ENCODE data around the gene TBC1D21. TPM values are rescaled to one million over a fixed set of nuclear protein-coding genes. Genes with fewer than 3 reads are reported as not detected.

The TBC1D21 gene
- total RNA-seq, 1 donor from 2014 or later = not detected

- Histone ChIP-seq H3K9me3 (no peaks in the 10 kb centered on the region), H3K27me3 (ENCODE audit: low read depth) (no peaks in the 10 kb centered on the region), H3K27ac (no peak overlapping the region), H3K4me3 (no peak overlapping the region), H3K4me1 (peaks cover 28% of the 10 kb centered on the region), H3K36me3 (no peaks in the 10 kb centered on the region)
- no peak for TF ChIP-seq CTCF (IDR thresholded peaks at IDR 0.05)
- DNase-seq (peak; percentile 32), ATAC-seq (no peak)
- intact Hi-C loops (cut with DNase I) = no loop called here
These were observed 60.9 kb downstream of the TBC1D21 start for GRCh38 chr15:73934281-73934680.

- Histone ChIP-seq H3K4me1 (peaks cover 21% of the 10 kb centered on the region), H3K4me3 (no peak overlapping the region), H3K36me3 (no peaks in the 10 kb centered on the region), H3K9me3 (no peaks in the 10 kb centered on the region), H3K27ac (no peak overlapping the region), H3K27me3 (ENCODE audit: low read depth) (no peaks in the 10 kb centered on the region)
- ATAC-seq (no peak), DNase-seq (peak; percentile 24)
- intact Hi-C loops (cut with DNase I) = no loop called here
- TF ChIP-seq CTCF (IDR thresholded peaks at IDR 0.05) = no peak
These were observed 62.2 kb downstream of the TBC1D21 start for GRCh38 chr15:73935547-73935946.

GRCh38 chr15:73936181-73936580, 62.8 kb downstream of the TBC1D21 start:
- Histone ChIP-seq H3K36me3 (no peaks in the 10 kb centered on the region), H3K27me3 (ENCODE audit: low read depth) (no peaks in the 10 kb centered on the region), H3K27ac (no peak overlapping the region), H3K4me1 (peaks cover 21% of the 10 kb centered on the region), H3K9me3 (no peaks in the 10 kb centered on the region), H3K4me3 (no peak overlapping the region)
- ATAC-seq (no peak), DNase-seq (peak; percentile 36)
- intact Hi-C loops (cut with DNase I) = no loop called here
- no peak for TF ChIP-seq CTCF (IDR thresholded peaks at IDR 0.05)

GRCh38 chr15:73936588-73937290, 63.4 kb downstream of the TBC1D21 start:
- H3K27ac ChIP-seq = no peak overlapping the region
- ATAC-seq (no peak), DNase-seq (peak; percentile 14)
- H3K9me3 ChIP-seq = no peaks in the 10 kb centered on the region
- no peak overlapping the region for H3K4me3 ChIP-seq
- no peaks in the 10 kb centered on the region for H3K36me3 ChIP-seq
- TF ChIP-seq CTCF (IDR thresholded peaks at IDR 0.05) = no peak
- H3K27me3 ChIP-seq (ENCODE audit: low read depth) = no peaks in the 10 kb centered on the region
- intact Hi-C loops (cut with DNase I) = no loop called here
- H3K4me1 ChIP-seq = peaks cover 21% of the 10 kb centered on the region

- Histone ChIP-seq H3K4me3 (no peak overlapping the region), H3K9me3 (no peaks in the 10 kb centered on the region), H3K27me3 (ENCODE audit: low read depth) (no peaks in the 10 kb centered on the region), H3K27ac (no peak overlapping the region), H3K4me1 (peaks cover 21% of the 10 kb centered on the region), H3K36me3 (no peaks in the 10 kb centered on the region)
- ATAC-seq (no peak), DNase-seq (peak; percentile 12)
- intact Hi-C loops (cut with DNase I) = no loop called here
- no peak for TF ChIP-seq CTCF (IDR thresholded peaks at IDR 0.05)
These were observed 63.9 kb downstream of the TBC1D21 start for GRCh38 chr15:73937296-73937695.
